NCI-H345 (cell line): ENCODE results near the gene UBL5.
A peak's percentile ranks its signal among the peaks of the same experiment; 100 is the strongest.
"Not testable (repeated sequence)": the region's sequence is repeated elsewhere in the genome, so short reads cannot be mapped to it uniquely, and the experiment has no call there.

Experiments
- DNase-seq: peaks from one replicate; lab custom pipeline; 2025; lab: John Stamatoyannopoulos, UW

UBL5 gene

GRCh38 chr19:9811139-9811538, 16.6 kb upstream of the UBL5 start:
- DNase-seq = no peak

DNA sequence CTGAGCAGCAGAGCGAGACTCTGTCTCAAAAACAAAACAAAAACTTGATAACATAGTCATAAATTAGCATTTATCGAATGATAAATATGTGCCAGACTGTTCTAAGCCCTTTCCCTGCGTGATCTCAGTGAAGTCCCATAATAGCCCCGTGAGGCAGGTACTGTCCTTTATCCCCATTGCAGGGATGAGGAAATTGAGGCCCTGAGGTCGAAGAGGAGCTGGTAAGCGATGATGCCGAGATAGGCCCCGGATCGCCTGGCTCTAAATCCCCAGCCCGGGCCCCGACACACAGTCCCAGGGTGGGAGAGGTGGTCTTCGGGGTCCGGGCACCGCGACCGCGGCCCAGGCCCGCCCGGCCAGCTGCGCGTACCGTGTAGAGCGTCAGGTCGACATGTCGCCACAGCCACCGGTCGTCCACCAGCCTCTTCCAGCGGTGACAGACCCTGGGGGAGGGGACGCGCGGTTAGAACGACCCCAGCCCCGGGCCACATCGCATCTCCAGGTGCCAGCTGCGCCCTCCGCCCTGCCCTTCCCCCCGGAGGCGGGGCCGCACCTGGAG, 9.5 kb upstream of the UBL5 start:
- DNase-seq = no peak

- DNase-seq = peak; percentile 100
Observed at GRCh38 chr19:9818734-9819595, 8.8 kb upstream of the UBL5 start, which contains the start of gene FBXL12. TSS of gene FBXL12 (minus strand) at chr19:9819079. CDS start at chr19:9818813, 266 bp downstream.

- no peak for DNase-seq
Observed at GRCh38 chr19:9819596-9819909, 8.2 kb upstream of the UBL5 start.

DNA sequence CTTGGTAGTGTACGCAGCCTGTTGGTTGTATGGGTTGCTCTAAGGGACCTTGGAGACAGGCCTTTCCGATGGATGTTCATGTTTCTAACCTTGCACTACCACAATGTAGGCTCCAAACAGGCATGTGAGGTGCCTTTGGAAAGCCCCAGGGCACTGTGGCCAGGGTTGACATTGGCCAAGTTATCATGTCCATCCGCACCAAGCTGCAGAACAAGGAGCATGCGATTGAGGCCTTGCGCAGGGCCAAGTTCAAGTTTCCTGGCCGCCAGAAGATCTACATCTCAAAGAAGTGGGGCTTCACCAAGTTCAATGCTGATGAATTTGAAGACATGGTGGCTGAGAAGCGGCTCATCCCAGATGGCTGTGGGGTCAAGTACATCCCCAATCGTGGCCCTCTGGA, 7.7 kb upstream of the UBL5 start:
- DNase-seq = not testable (repeated sequence)

- DNase-seq = no peak
Observed at GRCh38 chr19:9823816-9824215, 3.9 kb upstream of the UBL5 start.

- no peak for DNase-seq
Observed at GRCh38 chr19:9828551-9829063, 889 bp downstream of the UBL5 start.

- no peak for DNase-seq
Observed at GRCh38 chr19:9834307-9834725, 6.6 kb downstream of the UBL5 start.

DNA sequence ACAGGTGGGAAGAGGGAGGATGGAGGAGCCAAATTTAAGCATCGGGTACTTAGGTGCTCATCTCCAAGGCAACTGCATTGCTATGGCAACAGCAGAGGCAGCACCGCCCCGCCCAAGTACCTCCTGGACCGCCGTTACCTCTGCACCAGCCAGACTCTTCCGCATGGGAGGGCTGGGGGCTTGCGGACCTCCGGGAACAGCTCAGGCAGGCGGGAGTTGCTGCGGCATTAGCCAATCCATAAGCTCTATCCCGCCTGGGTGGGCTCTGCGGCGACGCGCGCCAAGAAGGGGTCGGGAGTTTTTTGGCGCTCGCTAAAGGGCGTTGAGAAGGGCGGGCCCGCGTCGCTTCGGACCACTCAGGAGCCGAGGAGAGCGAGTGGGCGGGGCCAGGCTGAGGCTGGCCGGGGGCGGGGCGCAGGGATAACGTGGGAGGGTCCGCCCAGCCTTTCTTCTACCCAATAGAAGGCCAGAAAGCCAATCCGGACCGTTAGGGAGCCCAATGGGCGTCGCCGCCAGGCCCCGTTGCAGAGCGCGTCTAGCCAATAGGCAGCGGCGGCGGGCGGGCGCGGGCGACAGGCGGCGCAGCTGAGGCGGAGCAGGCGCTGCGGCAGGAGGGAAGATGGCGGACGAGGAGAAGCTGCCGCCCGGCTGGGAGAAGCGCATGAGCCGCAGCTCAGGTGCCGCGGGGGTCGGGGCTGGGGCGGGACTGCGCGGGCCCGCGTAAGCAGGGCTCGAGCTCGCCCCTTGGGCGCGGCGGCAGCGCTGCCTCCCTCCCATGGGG, 7.2 kb downstream of the UBL5 start, which contains the start of gene PIN1:
PIN1 (plus strand) TSS at position 593 of the 781 bp plus-strand sequence; CDS start at position 620, 27 bp downstream.
- DNase-seq = peak; percentile 99

GRCh38 chr19:9835507-9835949, 7.8 kb downstream of the UBL5 start:
- DNase-seq = no peak

- no peak for DNase-seq
Observed at GRCh38 chr19:9836021-9836420, 8.3 kb downstream of the UBL5 start.

GRCh38 chr19:9838324-9838723, 10.6 kb downstream of the UBL5 start:
- no peak for DNase-seq

DNA sequence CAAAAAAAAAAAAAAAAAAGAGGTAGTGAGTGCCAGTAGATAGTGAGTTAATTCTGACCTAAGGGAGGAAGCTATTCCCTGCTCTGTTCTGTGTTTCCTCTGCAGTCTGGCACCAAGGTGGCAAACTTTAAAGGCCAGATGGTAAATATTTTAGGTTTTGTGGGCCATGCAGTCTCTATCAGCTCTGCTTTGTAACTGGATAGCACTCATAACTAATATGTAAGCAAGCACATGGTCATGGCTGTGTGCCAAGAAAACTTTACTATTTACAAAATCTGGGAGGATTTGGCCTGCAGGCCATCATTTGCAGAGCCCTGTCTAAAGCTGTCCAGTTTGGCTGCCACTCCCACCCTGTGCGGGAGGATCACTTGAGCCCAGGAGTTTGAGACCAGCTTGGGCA, 11.7 kb downstream of the UBL5 start:
- no peak for DNase-seq

GRCh38 chr19:9842834-9843625, 15.3 kb downstream of the UBL5 start:
- DNase-seq = no peak

DNA sequence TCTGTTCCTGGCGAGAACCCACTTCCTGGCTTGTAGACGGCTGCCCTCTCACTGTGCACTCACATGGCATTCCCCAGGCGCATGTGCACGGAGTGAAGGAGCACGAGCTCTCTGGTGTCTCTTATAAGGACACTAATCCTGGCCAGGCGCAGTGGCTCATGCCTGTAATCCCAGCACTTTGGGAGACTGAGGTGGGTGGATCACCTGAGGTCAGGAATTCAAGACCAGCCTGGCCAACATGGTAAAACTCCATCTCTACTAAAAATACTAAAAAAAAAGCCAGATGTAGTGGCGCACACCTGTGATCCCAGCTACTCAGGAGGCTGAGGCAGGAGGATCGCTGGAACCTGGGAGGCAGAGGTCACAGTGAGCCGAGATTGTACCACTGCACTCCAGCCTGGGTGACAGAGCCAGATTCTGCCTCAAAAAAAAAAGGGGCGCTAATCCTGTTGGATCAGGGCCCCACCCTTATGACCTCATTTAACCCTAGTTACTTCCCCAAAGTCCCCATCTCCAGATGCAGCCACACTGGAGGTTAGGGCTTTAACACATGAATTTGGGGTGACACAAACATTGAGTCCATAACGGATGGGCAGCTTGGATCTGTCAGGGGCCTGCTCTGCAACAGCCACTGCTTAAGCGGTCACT, 16.0 kb downstream of the UBL5 start:
- not testable (repeated sequence) for DNase-seq

- no peak for DNase-seq
Observed at GRCh38 chr19:9847087-9847671, 19.5 kb downstream of the UBL5 start.

GRCh38 chr19:9848060-9848459, 20.3 kb downstream of the UBL5 start:
- no peak for DNase-seq

DNA sequence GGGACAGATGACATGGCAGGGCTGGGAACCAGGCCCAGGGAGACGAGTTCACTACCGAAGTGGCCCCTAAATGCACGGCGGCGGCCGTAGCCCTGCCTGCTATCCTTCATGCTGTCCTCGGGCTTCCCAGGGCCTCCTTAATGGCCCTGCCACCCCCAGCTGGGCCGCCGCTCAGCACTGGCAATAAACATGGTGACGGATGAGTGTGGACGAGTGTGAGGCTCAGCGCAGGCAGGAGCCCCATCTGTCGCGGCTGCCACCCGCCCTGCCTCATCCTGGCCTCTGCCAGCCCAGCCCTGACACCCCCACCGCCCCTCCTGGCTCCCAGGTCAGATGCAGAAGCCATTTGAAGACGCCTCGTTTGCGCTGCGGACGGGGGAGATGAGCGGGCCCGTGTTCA, 21.0 kb downstream of the UBL5 start:
- DNase-seq = no peak

DNA sequence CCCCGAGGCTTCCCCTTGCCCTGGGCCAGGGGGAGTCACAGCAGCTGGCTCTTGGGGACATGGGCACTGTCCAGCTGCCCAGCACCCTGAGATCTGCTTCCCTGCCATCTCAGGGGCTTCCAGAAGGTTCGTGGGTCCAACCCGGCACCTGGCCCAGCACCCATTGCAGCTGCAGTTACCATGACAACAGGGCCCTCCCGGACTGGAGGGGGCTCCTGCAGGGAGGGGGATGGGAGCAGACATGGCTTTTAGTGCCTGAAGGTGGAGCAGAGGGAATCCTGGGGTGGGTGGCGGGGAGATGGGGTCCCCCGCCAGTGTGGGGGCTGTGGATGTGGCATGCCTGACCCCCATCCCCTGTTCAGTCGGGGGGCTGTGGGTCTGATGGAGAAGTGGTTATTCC, 22.1 kb downstream of the UBL5 start:
- no peak for DNase-seq

DNA sequence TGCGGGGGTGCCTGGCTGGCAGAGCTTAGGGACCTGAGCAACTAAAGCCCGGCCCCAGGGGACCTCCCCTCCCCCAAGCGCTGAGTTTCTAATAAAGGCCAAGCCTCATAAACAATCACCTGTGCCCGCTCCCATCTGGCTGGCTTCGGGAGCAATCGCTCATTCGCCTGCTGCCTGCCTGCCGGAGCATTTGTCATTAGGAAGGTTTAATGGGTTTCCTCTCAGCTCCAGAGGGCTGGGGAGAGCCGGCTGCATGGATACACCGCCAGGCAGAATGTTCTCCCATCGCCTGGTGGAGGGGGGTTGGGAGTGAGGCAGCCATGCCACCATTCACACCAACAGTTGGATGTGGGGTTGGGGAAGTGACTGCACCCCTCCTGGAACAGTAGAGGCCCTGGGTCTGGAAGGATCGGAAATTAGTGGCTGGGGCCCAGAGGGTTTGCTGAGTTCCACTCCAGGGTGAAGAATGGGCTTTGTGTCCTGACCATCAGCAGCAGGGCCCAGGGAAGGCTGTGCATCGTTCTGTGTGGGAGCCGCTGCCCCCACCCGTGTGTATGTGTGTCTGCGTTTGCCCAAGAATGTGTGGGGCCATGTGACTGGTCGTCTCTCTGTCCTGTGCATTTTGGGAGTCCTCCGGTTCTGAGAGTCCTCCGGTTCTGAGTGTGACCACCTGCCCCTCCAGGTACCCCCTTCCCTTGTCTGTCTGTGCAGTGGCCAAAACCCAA, 22.7 kb downstream of the UBL5 start:
- DNase-seq = no peak
